Activated CD8-positive, alpha-beta T cell treated with anti-CD3 and anti-CD28 coated beads, Interleukin-2, amount 10 ng/mL, durations not matched to agents 7 days and 5 days (primary cell): ENCODE results near the gene EIF3I. TPM values are rescaled to one million over a fixed set of nuclear protein-coding genes. Genes with fewer than 3 reads are reported as not detected.
A peak's percentile ranks its signal among the peaks of the same experiment; 100 is the strongest.

ENCODE experiments used
- ATAC-seq: fragments of 150-1000 bp; cut with Tn5 transposase; one replicate; pipeline ENCODE4 v1.10.0; 2021; ENCODE audit warnings: moderate library complexity
- CTCF ChIA-PET: fragments of 350-600 bp; sonication (Branson Sonifier 250); formaldehyde crosslinking; loops from one replicate; lab custom pipeline; 2021; ENCODE audit warnings: antibody characterized with exemption; lab: Charles Lee
- POLR2A ChIA-PET: fragments of 350-600 bp; sonication (Branson Sonifier 250); formaldehyde crosslinking; loops from one replicate; lab custom pipeline; 2021; ENCODE audit warnings: antibody characterized with exemption; lab: Charles Lee
- DNase-seq: peaks from one replicate; pipeline ENCODE4 v3.0.0-alpha.2; 2020
- H3K27ac Mint-ChIP-seq: one replicate; pipeline ENCODE4 v1.8.0; 2021; ENCODE audit warnings: mild to moderate bottlenecking, mixed read lengths
- H3K27me3 Mint-ChIP-seq: one replicate; pipeline ENCODE4 v1.8.0; 2021; ENCODE audit warnings: low read depth, mixed read lengths
- H3K36me3 Mint-ChIP-seq: one replicate; pipeline ENCODE4 v1.8.0; 2021; ENCODE audit warnings: low read depth, mixed read lengths
- H3K4me1 Mint-ChIP-seq: one replicate; pipeline ENCODE4 v1.8.0; 2021; ENCODE audit warnings: low read depth, mixed read lengths
- H3K4me3 Mint-ChIP-seq: one replicate; pipeline ENCODE4 v1.8.0; 2021; ENCODE audit warnings: mild to moderate bottlenecking, mixed read lengths
- H3K9me3 Mint-ChIP-seq: one replicate; pipeline ENCODE4 v1.8.0; 2022; ENCODE audit warnings: mixed read lengths; ENCODE audit not compliant: insufficient read depth
- total RNA-seq, 2 experiments: library from RNA; stranded (reverse); gene quantifications; one replicate each; pipeline ENCODE4 v1.2.3, GENCODE V29; 2021

Gene EIF3I
- 100 to 1,000 TPM; 194 to 196 TPM for total RNA-seq

DNA sequence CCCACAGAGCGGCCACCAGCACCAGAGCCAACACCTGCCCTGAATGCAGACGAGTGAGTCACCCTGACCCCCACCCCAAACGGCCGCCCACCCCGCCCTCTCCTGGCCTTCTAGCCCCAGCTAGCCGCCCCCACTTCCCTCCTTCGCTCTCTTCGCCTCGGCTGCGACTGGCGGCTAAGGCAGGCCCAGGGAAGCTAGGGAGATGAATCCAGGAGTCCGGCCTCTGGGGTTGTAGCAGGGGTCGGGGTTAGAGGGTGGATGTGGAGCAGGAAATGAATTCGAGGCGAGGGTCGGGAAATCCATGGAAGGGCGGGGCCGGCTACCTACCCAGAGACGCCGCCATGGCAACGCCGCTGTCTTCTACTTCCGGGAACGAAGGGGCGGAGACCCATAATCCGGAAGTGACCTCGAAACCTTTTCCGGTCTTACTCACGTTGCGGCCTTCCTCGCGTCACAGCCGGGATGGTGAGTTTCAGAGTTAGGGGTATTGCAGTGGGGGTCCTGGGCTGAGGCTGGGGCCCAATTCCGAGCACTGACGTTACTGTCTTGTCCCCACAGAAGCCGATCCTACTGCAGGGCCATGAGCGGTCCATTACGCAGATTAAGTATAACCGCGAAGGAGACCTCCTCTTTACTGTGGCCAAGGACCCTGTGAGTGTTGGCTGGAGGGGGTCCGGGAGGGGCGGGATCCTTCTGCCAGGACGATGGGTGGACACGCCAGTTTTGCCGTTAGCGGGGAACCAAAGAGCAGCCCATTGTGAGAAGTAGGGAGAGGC is at the start of gene EIF3I, which contains the start of gene TMEM234:
EIF3I (plus strand) TSS at position 428 of the 776 bp plus-strand sequence; CDS start at position 463, 35 bp downstream.
TMEM234 (minus strand) TSS at position 374 of the 776 bp plus-strand sequence; CDS start at position 343, 31 bp downstream.
- peak; percentile 96 for DNase-seq
- Mint-ChIP-seq H3K4me3 (peak within 1 kb of the TSS; percentile 97), H3K36me3 (peaks cover 23% of the 10 kb centered on the region), H3K27ac (peak within 1 kb of the TSS; percentile 98), H3K27me3 (no peaks in the 10 kb centered on the region), H3K4me1 (peaks cover 31% of the 10 kb centered on the region), H3K9me3 (no peaks in the 10 kb centered on the region)
- ChIA-PET POLR2A (interaction anchor here (1.0 to 3.3 kb wide), 6 partner anchors 10 to 113 kb away, joined by 3 to 13 read pairs (median 4); partner anchors contain the start of genes CCDC28B and MARCKSL1), CTCF (interaction anchor here (0.9 to 5.5 kb wide), 2 partner anchors 26 to 35 kb away, joined by 3 to 26 read pairs; partner anchors contain the start of gene FAM167B)
- peak; percentile 86 for ATAC-seq

DNA sequence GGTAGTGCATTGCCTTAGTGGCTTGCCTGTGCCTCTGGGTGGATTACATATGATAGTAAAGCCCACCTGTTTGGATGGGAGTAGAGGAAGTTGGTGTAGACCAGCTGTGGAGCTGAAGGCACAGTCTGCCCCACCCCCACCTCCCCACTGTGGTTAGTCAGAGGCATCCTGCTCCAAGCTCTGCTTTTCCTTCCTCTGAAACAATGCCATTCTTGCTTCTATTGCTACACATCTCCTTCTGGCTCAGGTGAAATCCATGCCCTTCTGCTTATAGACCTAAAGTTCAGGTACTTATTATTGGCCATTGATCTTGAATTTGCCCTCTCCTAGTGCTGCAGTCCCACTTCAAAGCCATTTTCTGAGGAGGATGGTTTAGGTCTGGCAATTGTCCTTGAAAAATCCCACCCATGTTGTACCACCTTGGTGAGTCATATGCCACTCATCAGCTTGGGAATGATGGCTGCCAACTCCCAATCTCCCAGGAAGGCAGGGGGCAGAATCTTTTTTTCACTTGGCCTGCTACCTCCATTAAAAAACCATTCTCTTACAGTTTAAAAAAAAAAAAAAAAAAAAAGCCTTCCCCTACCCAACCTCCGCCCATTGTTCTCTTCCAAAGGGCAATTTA is 49.5 kb upstream of the EIF3I start:
- ChIA-PET CTCF (interaction anchor here (0.6 kb wide), 2 partner anchors 118 to 199 kb away, joined by 3 read pairs; no protein-coding TSS in a partner anchor), POLR2A (interaction anchor here (1.3 kb wide), 1 partner anchor 13 kb away, joined by 3 read pairs; no protein-coding TSS in a partner anchor)
- H3K27me3 Mint-ChIP-seq, result no peaks in the 10 kb centered on the region
- DNase-seq (no peak), ATAC-seq (no peak)
- H3K4me3 Mint-ChIP-seq, result no peak overlapping the region
- H3K27ac Mint-ChIP-seq, result peak overlapping the region; percentile 74
- peaks cover 53% of the 10 kb centered on the region for H3K36me3 Mint-ChIP-seq
- H3K4me1 Mint-ChIP-seq, result peaks cover 18% of the 10 kb centered on the region
- no peaks in the 10 kb centered on the region for H3K9me3 Mint-ChIP-seq

DNA sequence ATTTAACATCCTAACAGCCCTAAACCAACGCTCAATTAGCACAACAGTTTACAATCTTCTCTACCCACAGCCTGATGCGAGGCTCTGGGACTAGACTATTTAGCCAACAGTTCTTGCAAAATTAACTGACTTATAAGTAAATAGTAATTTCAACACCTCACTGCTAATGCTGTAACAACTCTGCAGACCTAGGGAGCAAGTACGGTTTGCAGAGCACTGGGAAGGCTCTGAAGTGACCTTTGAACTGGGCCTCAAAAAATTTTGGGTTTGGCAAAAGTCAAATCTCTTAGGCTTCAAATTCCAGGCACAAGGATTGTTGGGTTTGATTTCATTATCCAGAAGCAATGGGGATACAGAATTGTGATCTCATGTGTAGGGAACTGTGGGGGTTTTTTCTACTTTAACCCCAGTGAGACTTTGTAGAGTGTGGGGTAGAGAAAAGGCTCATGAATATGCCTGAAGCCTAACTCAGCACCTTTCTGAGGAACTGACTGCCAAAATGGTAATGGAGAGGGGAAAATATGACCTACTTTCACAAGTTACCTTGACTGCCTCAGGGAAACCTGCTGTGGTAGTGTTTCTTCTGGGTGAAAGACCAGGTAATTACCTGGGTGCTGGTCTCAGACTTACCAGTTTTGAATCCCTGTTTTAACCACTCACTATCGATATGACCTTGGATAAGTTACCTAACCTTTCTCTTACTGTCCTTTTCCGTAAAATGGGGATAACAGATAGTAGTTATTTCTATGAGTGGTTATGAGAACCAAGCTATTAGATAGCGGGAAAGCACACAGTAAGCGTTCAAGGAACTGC is 43.6 kb upstream of the EIF3I start:
- POLR2A ChIA-PET, result interaction anchor here (0.7 to 2.5 kb wide), 10 partner anchors 9 to 216 kb away, joined by 3 to 20 read pairs (median 5); partner anchors contain the start of genes BSDC1, CCDC28B, FAM167B and KPNA6
- Mint-ChIP-seq H3K9me3 (no peaks in the 10 kb centered on the region), H3K27ac (peak overlapping the region; percentile 99), H3K27me3 (no peaks in the 10 kb centered on the region), H3K4me3 (peak overlapping the region; percentile 95), H3K36me3 (peaks cover 43% of the 10 kb centered on the region), H3K4me1 (peaks cover 36% of the 10 kb centered on the region)
- CTCF ChIA-PET, result interaction anchor here (0.6 to 2.4 kb wide), 6 partner anchors 22 to 216 kb away, joined by 3 to 11 read pairs (median 6); partner anchors contain the start of genes BSDC1, CCDC28B, KPNA6 and TMEM39B
- DNase-seq (no peak), ATAC-seq (no peak)

DNA sequence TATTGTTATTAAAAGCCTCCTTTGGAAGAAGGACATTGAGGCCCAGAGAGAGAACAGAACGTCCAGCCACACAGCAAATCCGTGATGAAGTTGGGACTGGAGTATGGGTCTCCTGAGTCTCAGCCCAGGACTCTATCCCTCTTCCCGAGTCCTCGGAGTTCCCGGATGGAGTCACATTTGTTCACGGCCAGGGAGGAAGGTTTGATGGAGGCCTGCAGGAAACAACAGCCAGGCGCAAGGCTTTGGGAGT is 43.1 kb upstream of the EIF3I start:
- ATAC-seq, result no peak
- H3K9me3 Mint-ChIP-seq, result no peaks in the 10 kb centered on the region
- peak overlapping the region; percentile 99 for H3K27ac Mint-ChIP-seq
- ChIA-PET POLR2A (interaction anchor here (0.6 to 2.5 kb wide), 11 partner anchors 9 to 215 kb away, joined by 3 to 20 read pairs (median 4); partner anchors contain the start of genes BSDC1, CCDC28B, FAM167B and KPNA6), CTCF (interaction anchor here (0.6 to 2.4 kb wide), 6 partner anchors 21 to 215 kb away, joined by 3 to 11 read pairs (median 6); partner anchors contain the start of genes BSDC1, CCDC28B, KPNA6 and TMEM39B)
- peak overlapping the region; percentile 95 for H3K4me3 Mint-ChIP-seq
- H3K4me1 Mint-ChIP-seq, result peaks cover 40% of the 10 kb centered on the region
- no peak for DNase-seq
- H3K27me3 Mint-ChIP-seq, result no peaks in the 10 kb centered on the region
- H3K36me3 Mint-ChIP-seq, result peaks cover 47% of the 10 kb centered on the region

DNA sequence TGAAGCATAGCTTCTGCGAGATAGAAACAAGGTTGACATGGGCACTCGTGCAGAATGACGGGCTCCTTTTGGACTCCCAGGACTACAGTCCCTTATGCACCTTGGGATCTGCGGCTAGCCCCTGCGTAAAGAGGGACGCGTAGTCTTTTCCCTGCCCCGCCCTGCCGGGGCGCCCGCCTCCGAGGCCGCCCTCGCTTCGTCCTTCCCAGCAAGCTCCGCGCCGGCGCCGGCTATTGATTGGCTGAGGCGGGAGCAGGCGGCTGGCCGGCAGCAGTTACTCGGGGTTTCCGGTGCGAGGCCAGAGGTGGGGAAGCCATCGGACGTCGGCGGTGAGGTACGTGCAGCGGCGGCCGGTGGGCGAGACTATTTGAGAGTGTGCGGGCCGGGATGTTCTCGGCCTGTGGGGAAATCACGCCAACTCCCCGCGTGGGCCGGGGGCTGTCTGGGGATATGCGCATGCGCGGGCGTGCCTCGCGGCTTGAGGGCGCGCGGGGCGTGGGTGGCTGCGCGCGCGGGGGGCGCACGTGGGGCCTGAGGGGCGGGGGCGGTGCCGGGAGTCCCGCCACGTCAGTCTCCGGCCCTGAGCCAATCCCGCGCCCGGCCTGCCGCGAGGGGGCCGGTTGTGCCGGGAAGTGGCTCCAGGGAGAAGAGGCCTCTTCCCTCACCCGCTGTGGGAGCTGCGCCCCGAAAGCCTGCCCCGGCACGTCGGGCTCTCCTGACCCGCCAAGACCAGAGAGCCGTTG is 42.6 kb upstream of the EIF3I start, which contains the start of gene TXLNA:
TXLNA (plus strand) TSS at position 233 of the 743 bp plus-strand sequence. CDS start 671 bp downstream, outside the sequence.
- Mint-ChIP-seq H3K27me3 (no peaks in the 10 kb centered on the region), H3K4me3 (peak within 1 kb of the TSS; percentile 95), H3K27ac (peak within 1 kb of the TSS; percentile 99), H3K9me3 (no peaks in the 10 kb centered on the region), H3K36me3 (peaks cover 48% of the 10 kb centered on the region), H3K4me1 (peaks cover 45% of the 10 kb centered on the region)
- DNase-seq, result peak; percentile 93
- peak; percentile 91 for ATAC-seq
- ChIA-PET CTCF (interaction anchor here (0.6 to 2.4 kb wide), 7 partner anchors 21 to 215 kb away, joined by 3 to 11 read pairs (median 6); partner anchors contain the start of genes BSDC1, CCDC28B, HDAC1 and KPNA6), POLR2A (interaction anchor here (0.5 to 2.5 kb wide), 17 partner anchors 10 to 215 kb away, joined by 3 to 20 read pairs (median 4); partner anchors contain the start of genes BSDC1, CCDC28B, FAM167B and IQCC)

DNA sequence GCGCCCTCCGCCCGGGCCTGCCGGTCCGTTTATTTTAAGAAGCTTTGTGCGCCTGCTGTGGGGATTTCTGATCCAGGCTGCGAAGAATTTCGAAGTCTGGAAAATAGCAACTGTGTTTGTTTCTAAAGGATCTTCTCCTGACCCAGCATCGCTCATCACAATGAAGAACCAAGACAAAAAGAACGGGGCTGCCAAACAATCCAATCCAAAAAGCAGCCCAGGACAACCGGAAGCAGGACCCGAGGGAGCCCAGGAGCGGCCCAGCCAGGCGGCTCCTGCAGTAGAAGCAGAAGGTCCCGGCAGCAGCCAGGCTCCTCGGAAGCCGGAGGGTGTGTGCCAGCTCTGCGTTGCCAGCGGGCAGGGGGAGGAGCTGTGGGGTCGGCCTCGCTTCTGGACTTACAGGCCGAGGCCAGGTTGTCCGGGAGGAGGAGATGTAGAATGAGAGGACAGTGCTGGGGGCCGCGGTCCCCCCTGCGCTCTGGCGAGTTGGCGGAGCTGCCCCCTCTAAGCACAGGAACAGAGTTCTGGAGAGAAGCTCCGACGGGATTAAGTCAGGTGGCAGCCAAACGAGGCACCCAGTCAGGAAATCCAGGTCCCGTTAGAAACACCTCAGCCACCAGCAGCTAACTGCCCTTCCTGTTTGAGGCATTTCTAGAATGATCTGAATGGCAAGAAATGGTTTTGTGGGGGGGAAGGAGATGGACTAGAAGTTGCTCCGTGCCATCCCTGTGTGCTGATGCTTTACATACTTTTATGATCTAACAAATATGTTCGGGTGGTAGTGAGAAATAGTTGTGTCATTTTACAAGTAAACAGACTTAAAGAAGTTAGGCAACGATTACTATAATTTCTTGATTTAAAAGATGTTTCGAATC is 41.8 kb upstream of the EIF3I start:
- Mint-ChIP-seq H3K9me3 (no peaks in the 10 kb centered on the region), H3K4me3 (peak overlapping the region; percentile 95), H3K36me3 (peaks cover 53% of the 10 kb centered on the region), H3K27ac (peak overlapping the region; percentile 99), H3K4me1 (peaks cover 50% of the 10 kb centered on the region), H3K27me3 (no peaks in the 10 kb centered on the region)
- ChIA-PET POLR2A (interaction anchor here (0.6 to 2.5 kb wide), 13 partner anchors 12 to 165 kb away, joined by 3 to 20 read pairs (median 6); partner anchors contain the start of genes CCDC28B, FAM167B, IQCC and KPNA6), CTCF (interaction anchor here (0.9 to 2.4 kb wide), 5 partner anchors 20 to 111 kb away, joined by 4 to 11 read pairs (median 6); partner anchors contain the start of genes CCDC28B, HDAC1 and TMEM39B)
- ATAC-seq (peak; percentile 32), DNase-seq (peak; percentile 50)

DNA sequence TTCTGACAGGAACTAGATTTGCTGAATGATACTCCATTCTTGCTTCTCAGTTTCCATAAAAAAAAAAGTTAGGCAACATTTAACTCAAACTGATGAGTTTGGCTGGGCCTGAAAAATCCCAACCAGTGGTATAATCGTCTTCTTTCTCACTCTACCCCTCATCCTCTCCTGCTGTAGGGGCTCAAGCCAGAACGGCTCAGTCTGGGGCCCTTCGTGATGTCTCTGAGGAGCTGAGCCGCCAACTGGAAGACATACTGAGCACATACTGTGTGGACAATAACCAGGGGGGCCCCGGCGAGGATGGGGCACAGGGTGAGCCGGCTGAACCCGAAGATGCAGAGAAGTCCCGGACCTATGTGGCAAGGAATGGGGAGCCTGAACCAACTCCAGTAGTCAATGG is 41.1 kb upstream of the EIF3I start:
- CTCF ChIA-PET, result interaction anchor here (1.1 kb wide), 1 partner anchor 68 kb away, joined by 5 read pairs; no protein-coding TSS in a partner anchor
- no peak for ATAC-seq
- DNase-seq, result no peak
- Mint-ChIP-seq H3K27ac (peak overlapping the region; percentile 99), H3K36me3 (peaks cover 55% of the 10 kb centered on the region), H3K4me3 (peak overlapping the region; percentile 95), H3K27me3 (no peaks in the 10 kb centered on the region), H3K4me1 (peaks cover 52% of the 10 kb centered on the region), H3K9me3 (no peaks in the 10 kb centered on the region)
- POLR2A ChIA-PET, result interaction anchor here (1.2 to 2.5 kb wide), 6 partner anchors 14 to 165 kb away, joined by 3 to 20 read pairs (median 6); partner anchors contain the start of genes CCDC28B and IQCC

DNA sequence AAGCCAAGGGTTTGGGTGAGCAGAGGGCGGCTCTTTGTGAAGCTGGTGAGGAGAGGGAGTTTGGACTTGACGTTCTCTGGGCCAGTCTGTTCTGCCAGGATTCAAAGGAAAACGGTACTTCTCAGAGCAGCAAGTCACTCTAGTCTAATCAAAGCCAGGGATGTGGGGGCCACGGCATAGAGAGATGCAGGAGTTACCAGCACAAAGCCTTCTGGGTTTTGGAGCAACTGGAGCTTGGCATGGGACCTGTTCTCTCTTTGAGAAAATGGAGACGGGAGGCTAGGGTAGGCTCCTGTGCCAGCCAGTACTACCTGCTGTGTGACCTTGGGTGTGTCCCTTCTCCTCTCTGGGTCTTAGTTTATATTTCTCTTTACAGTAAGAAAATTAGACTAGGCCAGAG is 40.6 kb upstream of the EIF3I start:
- ChIA-PET POLR2A (interaction anchor here (1.2 to 2.5 kb wide), 4 partner anchors 14 to 71 kb away, joined by 3 to 20 read pairs (median 6); partner anchors contain the start of gene CCDC28B), CTCF (interaction anchor here (1.1 kb wide), 1 partner anchor 71 kb away, joined by 4 read pairs; no protein-coding TSS in a partner anchor)
- ATAC-seq (no peak), DNase-seq (no peak)
- H3K4me1 Mint-ChIP-seq, result peaks cover 57% of the 10 kb centered on the region
- H3K36me3 Mint-ChIP-seq, result peaks cover 58% of the 10 kb centered on the region
- peak overlapping the region; percentile 99 for H3K27ac Mint-ChIP-seq
- peak overlapping the region; percentile 95 for H3K4me3 Mint-ChIP-seq
- no peaks in the 10 kb centered on the region for H3K9me3 Mint-ChIP-seq
- no peaks in the 10 kb centered on the region for H3K27me3 Mint-ChIP-seq

DNA sequence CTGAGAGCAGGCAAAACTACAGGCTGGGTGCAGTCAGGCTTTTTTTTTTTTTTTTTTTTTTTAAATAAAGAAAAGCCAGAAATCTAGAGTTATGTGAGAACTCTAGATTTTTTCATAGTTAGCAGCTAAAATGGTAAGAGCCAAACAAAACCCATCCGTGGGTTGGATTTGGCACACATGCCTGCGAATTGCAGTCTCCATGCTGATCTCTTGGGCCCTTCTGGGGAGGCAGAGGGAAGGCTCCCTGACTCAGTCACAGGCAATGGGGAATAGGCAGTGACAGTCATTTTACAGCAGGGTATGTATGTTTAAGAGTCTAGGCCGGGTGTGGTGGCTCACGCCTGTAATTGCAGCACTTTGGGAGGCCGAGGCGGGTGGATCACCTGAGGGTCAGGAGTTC is 40.1 kb upstream of the EIF3I start:
- ATAC-seq (no peak), DNase-seq (no peak)
- POLR2A ChIA-PET, result no interaction called here
- CTCF ChIA-PET, result interaction anchor here (1.1 kb wide), 1 partner anchor 71 kb away, joined by 4 read pairs; no protein-coding TSS in a partner anchor
- no peaks in the 10 kb centered on the region for H3K9me3 Mint-ChIP-seq
- H3K4me3 Mint-ChIP-seq, result peak overlapping the region; percentile 95
- H3K36me3 Mint-ChIP-seq, result peaks cover 57% of the 10 kb centered on the region
- H3K4me1 Mint-ChIP-seq, result peaks cover 59% of the 10 kb centered on the region
- peak overlapping the region; percentile 36 for H3K27ac Mint-ChIP-seq
- H3K27me3 Mint-ChIP-seq, result no peaks in the 10 kb centered on the region
